NCI-H82 treated with DMSO at 0.1 percent for 48 hours (cell line): Measurements from ENCODE around the gene CDKN2D.

Source experiments
- DNase-seq: peaks from one replicate; lab custom pipeline; 2025; ENCODE audit not compliant: unreplicated experiment; lab: John Stamatoyannopoulos, UW

The CDKN2D gene

GRCh38 chr19:10521461-10522171 is 47.2 kb downstream of the CDKN2D start:
- DNase-seq: no peak

GRCh38 chr19:10520652-10521318 is 48.0 kb downstream of the CDKN2D start:
- no peak for DNase-seq

GRCh38 chr19:10519421-10519820 is 49.4 kb downstream of the CDKN2D start:
- DNase-seq: no peak

GRCh38 chr19:10518444-10519361 is 50.1 kb downstream of the CDKN2D start:
- DNase-seq: no peak

GRCh38 chr19:10517760-10518443 is 50.9 kb downstream of the CDKN2D start:
- DNase-seq: no peak

GRCh38 chr19:10517361-10517759 is 51.4 kb downstream of the CDKN2D start, which contains the start of gene S1PR5:
Gene S1PR5 (minus strand): TSS chr19:10517447. CDS start chr19:10515011, 2,436 bp downstream.
- DNase-seq: no peak

- DNase-seq: no peak
These were observed 52.0 kb downstream of the CDKN2D start for GRCh38 chr19:10516671-10517286.
